Right lobe of liver (tissue), 6 donors: Measurements from ENCODE around the gene TYW1. TPM values are rescaled to one million over a fixed set of nuclear protein-coding genes. Genes with fewer than 3 reads are reported as not detected.
"Not testable (repeated sequence)": the region's sequence is repeated elsewhere in the genome, so short reads cannot be mapped to it uniquely, and the experiment has no call there.

Source experiments
- ATAC-seq, 4 donors: fragments of 200-7000 bp; cut with Tn5 transposase; one replicate each; pipeline ENCODE4 v1.9.1; 2020; ENCODE audit warnings: mild to moderate bottlenecking in 4 of 4, moderate library complexity in 4 of 4
- DNase-seq, 3 donors: peaks; one replicate each; pipeline ENCODE4 v3.0.0-alpha.2; 2020
- H3K27ac ChIP-seq, 3 donors: fragments of 200-600 bp; one replicate each; pipeline ENCODE4 v1.8.0; 2022
- H3K27me3 ChIP-seq, 2 donors: fragments of 200-600 bp; one replicate each; pipeline ENCODE4 v1.8.0; 2022
- H3K36me3 ChIP-seq, 4 donors: fragments of 200-600 bp; sonication (generic) in 1 of 4; one replicate each; pipeline versions ENCODE4 v1.5.1 to v1.8.0; 2017 to 2022; ENCODE audit warnings: control low read depth in 1 of 4
- H3K4me1 ChIP-seq, 4 donors: fragments of 200-600 bp; sonication (generic) in 1 of 4; one replicate each; pipeline versions ENCODE4 v1.5.1 to v1.8.0; 2017 to 2022; ENCODE audit warnings: control low read depth in 1 of 4
- H3K4me3 ChIP-seq, 3 donors: fragments of 200-600 bp; one replicate each; pipeline ENCODE4 v1.8.0; 2022
- H3K9me3 ChIP-seq, 4 donors: fragments of 200-600 bp; sonication (generic) in 1 of 4; one replicate each; pipeline versions ENCODE4 v1.5.1 to v1.8.0; 2017 to 2022; ENCODE audit warnings: control low read depth in 1 of 4
- POLR2A ChIP-seq: fragments of 450-650 bp; IDR thresholded peaks from one replicate; pipeline ENCODE4 v1.6.1; 2017; ENCODE audit warnings: antibody characterized with exemption, mild to moderate bottlenecking
- WGBS: methylation state at CpG from one replicate; pipeline ENCODE4 v1.1.6; 2018; ENCODE audit warnings: low coverage, low lambda C conversion rate; ENCODE audit not compliant: insufficient coverage; ENCODE audit errors: missing lambda C conversion rate; 5-methylcytosine and 5-hydroxymethylcytosine counted together
- intact Hi-C, 2 donors: fragments of 100-400 bp; cut with DNase I; formaldehyde crosslinking; loops; one replicate each; pipeline versions ENCODE4 v1.11.2 to v1.14.1; 2022
- total RNA-seq, 6 experiments: library from RNA; depleted of rRNA in 2 of 6; stranded (reverse); fragments of >200 nt in 2 of 6; fragmentation: NEBNext Ultra II Directional in 3 of 6; extraction: Animal tissue kit (Norgen Biotek cat#: 25700) in 3 of 6; gene quantifications; one replicate each; pipeline versions ENCODE4 v1.1.0 to v1.2.4, GENCODE V29; 2016 to 2023
- TF ChIP-seq, protein P1 (sequence below), 4 donors: fragments of 200-600 bp in 3 of 4; fragments of 450-650 bp in 1 of 4; IDR thresholded peaks; one replicate each; pipeline versions ENCODE4 v1.5.1 to v1.8.0; 2016 to 2022; ENCODE audit warnings: antibody characterized with exemption in 4 of 4, mild to moderate bottlenecking in 2 of 4
- donor health status: DM: no; HTN: yes; CAD: no.
- donor health status: DM: no; HTN: no; CAD: no.
- donor health status: DM: no; HTN: no; CAD: no.
- donor health status: DM: no; HTN: yes; CAD: no.
- donor health status: DM: no; HTN: yes; CAD: no.

The TYW1 gene
- total RNA-seq, 6 experiments from 2014 or later = 9.6 to 15.2 (median 10.2) TPM

DNA sequence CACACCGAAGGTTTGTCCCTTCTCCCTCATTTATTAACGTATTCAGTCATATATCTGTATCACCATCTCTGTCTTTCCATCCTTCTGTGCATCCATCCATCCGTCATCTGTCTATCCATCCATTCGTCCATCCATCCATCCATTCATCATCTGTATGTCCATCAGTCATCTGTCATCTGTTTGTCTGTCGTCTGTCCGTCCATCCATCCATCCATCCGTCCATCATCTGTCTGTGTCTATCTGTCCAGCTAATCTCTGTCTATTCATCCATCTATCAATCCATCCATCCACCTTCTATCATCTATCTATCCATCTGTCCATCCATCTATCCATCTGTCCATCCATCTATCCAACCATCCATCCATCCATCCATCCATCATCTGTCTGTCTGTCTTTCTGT, 213.9 kb downstream of the TYW1 start:
- ATAC-seq (no peak), DNase-seq (no peak)
- intact Hi-C loops = no loop called here
- Histone ChIP-seq H3K9me3 (no peaks in the 10 kb centered on the region), H3K4me3 (no peak overlapping the region), H3K27ac (no peak overlapping the region), H3K36me3 (no peaks in the 10 kb centered on the region), H3K27me3 (no peaks in the 10 kb centered on the region), H3K4me1 (no peaks in the 10 kb centered on the region)
- 92% methylated on average over 7 of the region's 7 CpGs for WGBS
- TF ChIP-seq, protein P1, sequence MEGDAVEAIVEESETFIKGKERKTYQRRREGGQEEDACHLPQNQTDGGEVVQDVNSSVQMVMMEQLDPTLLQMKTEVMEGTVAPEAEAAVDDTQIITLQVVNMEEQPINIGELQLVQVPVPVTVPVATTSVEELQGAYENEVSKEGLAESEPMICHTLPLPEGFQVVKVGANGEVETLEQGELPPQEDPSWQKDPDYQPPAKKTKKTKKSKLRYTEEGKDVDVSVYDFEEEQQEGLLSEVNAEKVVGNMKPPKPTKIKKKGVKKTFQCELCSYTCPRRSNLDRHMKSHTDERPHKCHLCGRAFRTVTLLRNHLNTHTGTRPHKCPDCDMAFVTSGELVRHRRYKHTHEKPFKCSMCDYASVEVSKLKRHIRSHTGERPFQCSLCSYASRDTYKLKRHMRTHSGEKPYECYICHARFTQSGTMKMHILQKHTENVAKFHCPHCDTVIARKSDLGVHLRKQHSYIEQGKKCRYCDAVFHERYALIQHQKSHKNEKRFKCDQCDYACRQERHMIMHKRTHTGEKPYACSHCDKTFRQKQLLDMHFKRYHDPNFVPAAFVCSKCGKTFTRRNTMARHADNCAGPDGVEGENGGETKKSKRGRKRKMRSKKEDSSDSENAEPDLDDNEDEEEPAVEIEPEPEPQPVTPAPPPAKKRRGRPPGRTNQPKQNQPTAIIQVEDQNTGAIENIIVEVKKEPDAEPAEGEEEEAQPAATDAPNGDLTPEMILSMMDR (IDR thresholded peaks at IDR 0.05) = no peak
- TF ChIP-seq POLR2A = no peak

DNA sequence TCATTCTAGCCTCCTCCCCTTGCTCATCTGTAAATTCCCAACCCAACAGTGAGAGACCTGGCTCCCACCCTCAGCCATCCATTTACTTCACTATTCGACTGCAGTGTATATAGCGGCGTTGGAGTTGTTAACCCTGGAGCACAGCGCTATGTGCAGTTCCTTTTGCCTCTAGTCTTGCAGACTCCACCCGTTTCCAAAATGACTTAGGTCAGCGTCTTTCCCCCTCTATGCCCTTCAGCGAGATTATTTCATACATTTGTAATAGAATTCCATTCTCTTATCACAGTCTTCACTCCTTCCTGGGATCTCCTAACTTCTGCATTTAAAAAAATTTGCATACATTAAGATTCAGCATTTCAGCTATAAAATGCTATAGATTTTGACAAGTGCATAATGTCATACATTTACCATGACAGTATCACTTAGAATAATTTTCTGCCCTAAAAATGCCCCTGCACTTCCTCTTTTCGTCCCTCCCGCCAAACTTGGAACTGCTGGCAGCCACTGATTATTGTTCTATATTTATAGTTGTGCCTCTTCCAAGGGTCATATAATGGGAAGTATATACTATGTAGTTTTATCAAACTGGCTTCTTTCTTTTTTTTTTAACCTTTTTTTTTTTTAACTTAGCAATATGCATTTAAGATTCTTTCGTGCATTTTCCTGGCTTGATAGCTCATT, 215.2 kb downstream of the TYW1 start:
- DNase-seq, H3K4me3 ChIP-seq, H3K27me3 ChIP-seq, H3K36me3 ChIP-seq, H3K9me3 ChIP-seq, intact Hi-C loops, H3K4me1 ChIP-seq, H3K27ac ChIP-seq: not testable (repeated sequence)
- 72% methylated on average over 10 of the region's 10 CpGs for WGBS
- peak in 2 of 4 donors; percentile 33 to 59 for ATAC-seq

DNA sequence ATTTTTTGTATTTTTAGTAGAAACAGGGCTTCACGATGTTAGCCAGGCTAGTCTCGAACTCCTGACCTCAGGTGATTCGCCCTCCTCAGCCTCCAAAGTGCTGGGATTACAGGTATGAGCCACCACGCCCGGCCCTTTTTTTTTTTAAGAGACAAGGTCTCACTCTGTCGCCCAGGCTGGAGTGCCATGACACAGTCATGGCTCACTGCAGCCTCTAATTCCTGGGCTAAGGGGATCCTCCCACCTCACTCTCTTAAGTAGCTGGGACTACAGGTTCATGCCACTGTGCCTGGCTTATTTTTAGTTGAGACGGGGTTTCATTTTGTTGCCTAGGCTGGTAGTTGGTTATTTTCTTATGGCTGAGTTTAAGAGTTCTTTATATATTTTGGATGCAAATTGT, 216.4 kb downstream of the TYW1 start:
- H3K27me3 ChIP-seq, H3K4me3 ChIP-seq, DNase-seq, H3K36me3 ChIP-seq, H3K27ac ChIP-seq, ATAC-seq, intact Hi-C loops, H3K9me3 ChIP-seq, H3K4me1 ChIP-seq: not testable (repeated sequence)
- 98% methylated on average over 6 of the region's 7 CpGs for WGBS

DNA sequence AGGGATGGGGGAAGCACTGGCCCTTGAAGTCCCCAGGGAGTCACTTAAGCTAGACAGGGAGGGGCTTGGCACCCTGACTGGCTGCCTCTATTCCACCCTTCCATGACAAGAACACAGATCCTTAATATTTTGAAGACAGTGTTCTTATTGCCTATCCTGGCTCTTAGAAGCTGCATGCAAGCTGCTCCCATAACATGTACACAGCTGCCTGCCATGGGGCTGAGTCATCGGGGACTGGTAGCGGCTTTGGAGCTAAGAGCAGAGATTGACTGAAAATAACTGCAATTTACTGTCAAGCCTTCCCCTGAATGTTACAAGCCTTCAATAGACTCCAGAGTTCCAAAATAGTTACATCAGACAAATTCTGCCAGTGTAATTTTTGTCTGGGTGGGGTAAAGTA, 226.9 kb downstream of the TYW1 start:
- H3K4me3 ChIP-seq, intact Hi-C loops, H3K4me1 ChIP-seq, H3K36me3 ChIP-seq, H3K27ac ChIP-seq, H3K9me3 ChIP-seq, H3K27me3 ChIP-seq: not testable (repeated sequence)
- WGBS = 80% methylated on average over 1 of the region's 2 CpGs
- DNase-seq (peak in 1 of 3 donors; percentile 38), ATAC-seq (peak in 1 of 4 donors; percentile 73)

DNA sequence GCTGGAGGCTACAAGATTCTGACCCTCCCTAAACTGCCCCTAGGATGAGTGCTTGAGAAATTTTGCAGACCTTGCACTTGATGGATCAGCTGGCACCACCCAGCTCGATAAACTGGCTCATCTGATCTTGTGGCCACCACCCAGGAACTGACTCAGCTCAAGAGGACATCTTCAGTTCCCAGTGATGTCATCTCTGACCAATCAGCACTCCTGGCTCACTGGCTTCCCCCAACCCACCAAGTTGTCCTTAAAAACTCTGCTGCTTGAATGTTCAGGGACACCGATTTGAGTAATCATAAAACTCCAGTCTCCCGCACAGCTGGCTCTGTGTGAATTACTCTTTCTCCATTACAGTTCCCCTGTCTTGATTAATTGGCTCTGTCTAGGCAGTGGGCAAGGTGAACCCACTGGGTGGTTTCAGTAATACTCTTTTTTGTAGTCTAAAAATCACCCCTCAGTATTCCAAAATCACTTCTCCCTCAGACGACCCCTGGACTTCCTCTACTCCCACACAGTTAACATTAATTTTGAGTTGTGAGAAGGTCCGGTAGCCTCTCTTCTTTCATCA, 229.8 kb downstream of the TYW1 start:
- peak in 1 of 3 donors; percentile 39 for DNase-seq
- not testable (repeated sequence) for H3K4me3 ChIP-seq
- 60% methylated on average over 4 of the region's 5 CpGs for WGBS

DNA sequence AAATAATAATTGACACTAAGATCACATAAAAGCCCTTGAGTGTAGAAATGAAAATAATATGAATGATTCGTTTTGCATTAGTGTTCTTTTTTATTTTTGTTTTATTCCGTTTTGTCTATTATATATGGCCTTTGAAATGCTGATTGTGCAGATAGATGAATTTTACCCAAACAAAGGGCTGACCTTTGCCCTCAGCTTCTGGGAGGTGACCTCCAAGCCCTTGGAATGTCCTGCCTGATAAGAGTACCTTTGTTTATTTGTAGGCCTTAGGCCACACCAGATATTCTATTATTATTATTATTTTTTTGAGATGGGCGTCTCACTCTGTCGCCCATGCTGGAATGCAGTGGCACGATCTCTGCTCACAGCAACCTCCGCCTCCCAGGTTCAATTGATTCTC, 230.3 kb downstream of the TYW1 start:
- intact Hi-C loops, H3K9me3 ChIP-seq, H3K4me1 ChIP-seq, H3K4me3 ChIP-seq, H3K27ac ChIP-seq, H3K36me3 ChIP-seq, H3K27me3 ChIP-seq, DNase-seq: not testable (repeated sequence)
- WGBS = 81% methylated on average over 6 of the region's 6 CpGs
- ATAC-seq = peak; percentile 7 to 50 (median 36)

More for the DNA sequence above, 229.8 kb downstream of the TYW1 start:
- H3K9me3 ChIP-seq, intact Hi-C loops, H3K27me3 ChIP-seq, H3K36me3 ChIP-seq, H3K4me1 ChIP-seq, H3K27ac ChIP-seq: not testable (repeated sequence)
- peak in 1 of 4 donors; percentile 54 for ATAC-seq

DNA sequence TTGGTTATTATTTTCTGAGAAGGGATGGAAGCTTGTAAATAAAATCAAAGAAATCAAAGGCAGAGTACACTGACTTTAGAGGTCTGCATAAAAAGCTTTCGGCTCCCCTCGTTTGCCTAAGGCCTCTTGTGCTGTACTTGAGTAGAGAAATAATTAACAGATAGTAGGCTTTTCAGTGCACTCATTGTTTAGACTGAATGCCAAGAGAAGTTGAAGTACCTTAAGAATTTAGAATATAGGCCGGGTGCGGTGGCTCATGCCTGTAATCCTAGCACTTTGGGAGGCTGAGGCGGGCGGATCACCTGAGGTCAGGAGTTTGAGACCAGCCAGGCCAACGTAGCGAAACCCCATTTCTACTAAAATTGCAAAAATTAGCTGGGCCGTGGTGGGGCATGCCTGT, 232.4 kb downstream of the TYW1 start:
- H3K36me3 ChIP-seq, ATAC-seq, intact Hi-C loops, H3K27ac ChIP-seq, H3K9me3 ChIP-seq, H3K4me1 ChIP-seq, H3K4me3 ChIP-seq, DNase-seq, H3K27me3 ChIP-seq: not testable (repeated sequence)
- 96% methylated on average over 9 of the region's 9 CpGs for WGBS

DNA sequence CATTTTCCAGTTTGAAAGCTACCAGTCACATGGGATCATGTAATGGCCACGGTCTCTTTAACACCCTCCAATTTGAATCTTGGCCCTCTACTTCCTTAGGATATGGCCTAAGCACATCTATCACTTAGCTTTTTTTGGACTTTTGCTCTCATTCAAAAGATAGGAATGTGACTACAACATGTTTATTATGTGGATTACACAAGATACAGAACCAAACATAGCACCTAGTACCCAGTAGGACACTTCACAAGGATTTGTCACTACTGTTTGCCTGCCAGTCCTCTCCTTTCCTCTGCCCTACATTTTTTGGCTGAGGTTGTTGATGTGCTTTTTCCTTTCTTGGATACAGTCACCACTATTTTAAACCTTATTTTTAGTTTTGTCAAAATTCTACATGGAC, 233.4 kb downstream of the TYW1 start:
- intact Hi-C loops, H3K27ac ChIP-seq, H3K9me3 ChIP-seq, H3K4me3 ChIP-seq, DNase-seq, H3K27me3 ChIP-seq, H3K36me3 ChIP-seq, H3K4me1 ChIP-seq: not testable (repeated sequence)
- WGBS = 43% methylated on average over 1 of the region's 1 CpG
- ATAC-seq = peak; percentile 64 to 90 (median 84)

DNA sequence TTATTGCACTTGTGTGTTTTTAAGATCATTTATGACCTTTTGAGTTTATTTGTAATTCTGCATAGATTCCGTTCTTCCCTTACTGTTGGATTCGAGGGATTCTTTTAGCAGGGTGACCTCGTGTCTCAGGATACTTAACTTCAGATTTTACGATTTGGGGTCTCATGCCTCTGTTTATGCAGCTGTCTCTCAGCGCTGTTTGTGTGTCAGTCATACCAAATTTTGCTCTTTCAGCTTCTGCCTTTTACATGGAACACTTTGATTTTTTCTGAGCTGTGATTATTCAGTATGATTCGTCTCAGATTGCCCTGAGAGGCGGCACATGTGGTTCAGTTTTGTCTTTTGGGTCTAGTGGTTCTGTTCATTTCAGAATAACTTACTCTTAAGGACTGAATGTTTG, 236.9 kb downstream of the TYW1 start:
- not testable (repeated sequence) for ATAC-seq
- WGBS = 97% methylated on average over 7 of the region's 7 CpGs

DNA sequence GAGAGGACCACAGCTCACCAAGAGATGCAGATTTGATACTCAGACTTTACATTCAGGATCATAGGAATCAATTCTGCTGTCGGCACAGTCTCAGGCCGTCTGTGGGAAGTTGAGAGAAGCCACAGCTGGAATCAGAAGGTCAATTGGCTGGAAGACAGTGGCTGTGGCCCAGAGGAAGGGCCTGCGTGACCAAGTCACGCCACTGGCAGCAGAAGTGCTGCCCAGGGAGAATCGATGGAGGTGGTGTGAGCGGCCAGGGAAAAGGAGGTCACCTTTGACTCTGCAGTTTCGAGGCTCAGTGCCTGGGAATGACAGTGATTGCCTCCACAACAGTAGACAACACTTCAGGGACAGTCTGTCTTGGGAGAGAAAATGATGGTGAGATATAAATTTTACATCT, 239.6 kb downstream of the TYW1 start:
- H3K36me3 ChIP-seq, H3K9me3 ChIP-seq, intact Hi-C loops, H3K27ac ChIP-seq, H3K4me1 ChIP-seq, H3K27me3 ChIP-seq, H3K4me3 ChIP-seq: not testable (repeated sequence)
- ATAC-seq (peak; percentile 17 to 76 (median 50)), DNase-seq (peak in 1 of 3 donors; percentile 37)
- WGBS = 64% methylated on average over 7 of the region's 7 CpGs

More for the DNA sequence above, 236.9 kb downstream of the TYW1 start:
- DNase-seq, H3K9me3 ChIP-seq, H3K4me1 ChIP-seq, H3K4me3 ChIP-seq, intact Hi-C loops, H3K27ac ChIP-seq, H3K36me3 ChIP-seq, H3K27me3 ChIP-seq: not testable (repeated sequence)

DNA sequence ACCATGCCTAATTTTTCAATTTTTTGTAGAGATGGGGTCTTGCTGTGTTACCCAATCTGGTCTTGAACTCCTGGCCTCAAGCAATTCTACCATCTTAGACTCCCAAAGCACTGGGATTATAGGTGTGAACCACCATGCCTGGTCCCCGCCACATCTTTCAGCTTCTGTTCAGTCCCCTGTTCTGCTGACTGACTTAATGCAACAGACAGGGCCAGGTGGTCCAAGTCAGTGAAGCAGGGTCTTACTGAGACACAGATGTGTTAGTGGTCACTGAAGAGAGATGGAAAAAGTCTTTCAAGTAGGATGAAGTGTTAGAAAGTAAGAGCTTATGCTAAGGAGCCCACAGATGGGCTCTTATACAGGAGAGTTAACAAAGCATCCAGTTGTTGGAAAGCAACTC, 246.2 kb downstream of the TYW1 start:
- 100% methylated on average over 1 of the region's 1 CpG for WGBS
- H3K27me3 ChIP-seq, H3K4me3 ChIP-seq, intact Hi-C loops, H3K36me3 ChIP-seq, ATAC-seq, H3K27ac ChIP-seq, H3K4me1 ChIP-seq, H3K9me3 ChIP-seq, DNase-seq: not testable (repeated sequence)
